Measurements from ENCODE around the gene GALNT2.

The GALNT2 gene

GRCh38 chr1:230330157-230330556 lies 263.1 kb downstream of the GALNT2 start:
- DNase-seq (ENCODE audit: extremely low read depth in 1 of 2, low read depth in 1 of 2), result no peak

All from stimulated activated CD8-positive, alpha-beta memory T cell treated with anti-CD3 and anti-CD28 coated beads, Interleukin-7, amount 100 ng/mL, for 48 hours (primary cell).